Fibroblast of the aortic adventitia (primary cell): Measurements from ENCODE around the gene SEC23B. TPM values are rescaled to one million over a fixed set of nuclear protein-coding genes. Genes with fewer than 3 reads are reported as not detected.

Experiments
- DNase-seq: peaks from one replicate; pipeline ENCODE4 v3.0.0-alpha.2; 2010; ENCODE audit warnings: low read depth
- H3K4me3 ChIP-seq: 2 replicates; pipeline ENCODE4 v1.5.1; 2011; ENCODE audit warnings: low read depth, mild to moderate bottlenecking, control low read depth, low read length, moderate library complexity
- total RNA-seq: library from RNA; depleted of rRNA; stranded (reverse); fragments of >200 nt; gene quantifications from 2 replicates; pipeline ENCODE4 v1.2.3, GENCODE V29; 2012; ENCODE audit warnings: low replicate concordance
- TF ChIP-seq, protein P1 (sequence below): IDR thresholded peaks from 2 replicates; pipeline ENCODE4 v1.5.1; 2011; ENCODE audit warnings: mild to moderate bottlenecking, low read length, control low read depth, inconsistent platforms; ENCODE audit not compliant: insufficient read depth

SEC23B gene
- total RNA-seq, 1 donor, result 45.6 TPM

DNA sequence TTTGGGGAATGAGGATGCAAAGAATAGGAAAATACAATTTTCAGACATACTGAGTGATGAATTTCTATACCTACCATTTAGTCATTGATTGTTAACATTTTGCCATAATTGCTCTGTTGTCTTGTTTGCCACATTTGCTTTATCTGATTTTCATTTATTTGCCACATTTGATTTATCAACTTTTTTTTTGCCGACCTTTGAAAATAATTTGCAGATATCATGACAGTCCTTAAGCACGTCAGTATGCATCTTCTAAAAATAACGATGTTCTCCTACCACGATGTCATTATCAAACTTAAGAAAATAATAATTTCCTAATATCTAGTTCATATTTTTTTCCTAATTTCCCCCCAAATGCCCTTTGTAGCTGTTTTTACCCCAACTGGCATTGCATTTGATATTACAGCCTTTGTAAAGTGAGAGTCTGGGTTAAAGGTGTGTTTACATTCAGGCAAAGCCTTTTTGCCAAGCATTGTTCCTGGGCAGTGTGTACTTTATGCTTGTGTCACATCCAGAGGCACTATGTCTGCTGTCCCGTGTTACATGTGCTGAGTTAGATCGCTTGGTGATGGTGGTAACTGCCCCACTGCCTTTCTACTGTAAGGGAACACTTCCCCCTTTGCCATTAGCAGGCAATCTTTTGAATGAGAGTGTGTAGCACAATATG, 26.4 kb downstream of the SEC23B start:
- no peak overlapping the region for H3K4me3 ChIP-seq

DNA sequence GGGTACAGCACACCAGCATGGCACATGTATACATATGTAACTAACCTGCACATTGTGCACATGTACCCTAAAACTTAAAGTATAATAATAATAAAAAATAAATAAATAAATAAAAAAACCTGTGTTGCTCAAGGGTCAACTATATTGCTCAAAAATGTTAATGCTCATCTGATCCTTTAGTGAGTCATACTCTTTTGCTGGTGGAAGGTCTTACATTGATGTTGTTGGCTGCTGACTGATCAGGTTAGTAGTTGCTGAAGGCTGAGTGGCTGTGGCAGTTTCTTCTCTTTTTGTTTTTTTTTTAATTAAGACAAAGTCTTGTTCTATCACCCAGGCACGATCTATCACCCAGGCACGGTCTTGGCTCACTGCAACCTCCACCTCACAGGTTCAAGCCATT, 29.9 kb downstream of the SEC23B start:
- no peak overlapping the region for H3K4me3 ChIP-seq
- TF ChIP-seq, protein P1, sequence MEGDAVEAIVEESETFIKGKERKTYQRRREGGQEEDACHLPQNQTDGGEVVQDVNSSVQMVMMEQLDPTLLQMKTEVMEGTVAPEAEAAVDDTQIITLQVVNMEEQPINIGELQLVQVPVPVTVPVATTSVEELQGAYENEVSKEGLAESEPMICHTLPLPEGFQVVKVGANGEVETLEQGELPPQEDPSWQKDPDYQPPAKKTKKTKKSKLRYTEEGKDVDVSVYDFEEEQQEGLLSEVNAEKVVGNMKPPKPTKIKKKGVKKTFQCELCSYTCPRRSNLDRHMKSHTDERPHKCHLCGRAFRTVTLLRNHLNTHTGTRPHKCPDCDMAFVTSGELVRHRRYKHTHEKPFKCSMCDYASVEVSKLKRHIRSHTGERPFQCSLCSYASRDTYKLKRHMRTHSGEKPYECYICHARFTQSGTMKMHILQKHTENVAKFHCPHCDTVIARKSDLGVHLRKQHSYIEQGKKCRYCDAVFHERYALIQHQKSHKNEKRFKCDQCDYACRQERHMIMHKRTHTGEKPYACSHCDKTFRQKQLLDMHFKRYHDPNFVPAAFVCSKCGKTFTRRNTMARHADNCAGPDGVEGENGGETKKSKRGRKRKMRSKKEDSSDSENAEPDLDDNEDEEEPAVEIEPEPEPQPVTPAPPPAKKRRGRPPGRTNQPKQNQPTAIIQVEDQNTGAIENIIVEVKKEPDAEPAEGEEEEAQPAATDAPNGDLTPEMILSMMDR, result no peak
- DNase-seq, result no peak

More for the DNA sequence above, 26.4 kb downstream of the SEC23B start:
- no peak for DNase-seq
- TF ChIP-seq, protein P1, result no peak

DNA sequence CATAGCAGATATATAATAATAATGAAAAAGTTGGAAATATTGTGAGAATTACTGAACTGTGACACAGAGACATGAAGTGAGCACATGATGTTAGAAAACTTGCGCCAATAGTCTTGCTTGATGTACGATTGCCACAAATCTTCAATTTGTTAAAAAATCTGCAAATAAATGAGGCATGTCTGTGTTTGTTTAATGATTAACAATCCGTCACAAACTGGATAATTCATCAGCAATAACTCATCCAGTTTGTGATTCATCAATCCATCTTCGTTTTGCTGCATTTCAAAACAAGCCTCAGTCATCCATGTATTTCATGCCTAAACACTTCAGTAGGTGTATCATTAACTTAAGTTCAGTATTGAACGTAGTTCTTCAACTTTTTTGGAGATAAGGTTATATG, 34.0 kb downstream of the SEC23B start:
- DNase-seq, result no peak

DNA sequence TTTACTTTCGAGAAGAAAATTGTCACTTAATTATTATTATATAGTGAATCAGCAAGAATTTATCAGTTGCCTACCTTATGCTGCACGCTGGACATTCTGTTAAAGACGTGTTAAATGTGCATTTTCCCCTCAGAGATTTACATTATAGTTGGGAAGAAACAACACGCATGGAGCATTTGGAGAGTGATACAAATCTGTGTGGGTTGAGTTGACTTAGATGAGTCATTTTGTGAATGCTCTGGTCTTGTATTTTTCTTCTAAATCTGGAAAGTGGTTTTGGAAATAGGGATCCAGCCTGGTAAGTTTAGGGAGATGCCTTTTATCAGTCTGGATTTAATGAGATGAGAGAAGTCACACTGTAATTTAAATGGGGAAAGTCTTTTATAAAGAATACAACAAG, 35.5 kb downstream of the SEC23B start:
- no peak for DNase-seq
- H3K4me3 ChIP-seq, result no peak overlapping the region
- TF ChIP-seq, protein P1, result no peak

More for the DNA sequence above, 34.0 kb downstream of the SEC23B start:
- H3K4me3 ChIP-seq, result no peak overlapping the region
- TF ChIP-seq, protein P1, result no peak

DNA sequence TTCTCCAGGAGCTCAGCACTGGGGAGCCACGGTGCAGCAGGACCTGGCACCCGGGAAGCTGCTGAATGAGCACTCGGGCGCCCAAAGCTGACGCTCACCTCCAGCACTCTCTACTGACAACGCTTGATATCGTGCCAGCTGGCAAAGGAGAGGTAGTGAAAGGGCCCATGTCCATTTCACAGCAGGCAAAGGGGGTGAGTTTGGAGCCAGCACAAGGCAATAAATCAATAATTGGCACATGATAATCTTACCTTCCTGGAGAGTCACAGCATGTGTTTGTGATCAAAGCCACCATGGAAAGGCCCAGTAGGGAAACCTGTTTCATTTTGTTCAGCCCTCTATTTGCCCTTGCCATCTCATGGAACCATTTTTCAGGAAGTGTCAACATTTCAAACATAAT, 36.2 kb downstream of the SEC23B start:
- TF ChIP-seq, protein P1, result no peak
- DNase-seq, result no peak
- no peak overlapping the region for H3K4me3 ChIP-seq

DNA sequence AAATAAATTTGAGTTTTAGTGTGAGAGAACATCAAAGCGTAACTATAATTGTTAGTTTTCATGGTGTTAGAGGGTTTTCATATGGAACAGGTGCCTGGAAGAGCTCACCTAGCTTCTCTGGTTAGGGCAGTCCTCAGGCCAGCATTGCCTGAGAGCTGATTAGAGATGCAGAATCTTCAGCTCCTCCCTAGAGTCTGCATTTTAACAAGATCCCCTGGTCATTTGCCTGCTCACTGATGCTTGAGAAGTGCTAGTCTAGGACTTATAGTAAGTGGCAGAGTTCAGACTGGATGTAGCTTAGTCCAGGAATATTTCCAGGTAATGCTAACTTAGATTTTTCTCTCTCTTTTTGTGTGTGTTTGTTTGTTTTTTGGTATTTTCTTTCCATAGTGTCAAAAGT, 37.8 kb downstream of the SEC23B start:
- no peak for DNase-seq
- no peak overlapping the region for H3K4me3 ChIP-seq
- TF ChIP-seq, protein P1, result no peak

DNA sequence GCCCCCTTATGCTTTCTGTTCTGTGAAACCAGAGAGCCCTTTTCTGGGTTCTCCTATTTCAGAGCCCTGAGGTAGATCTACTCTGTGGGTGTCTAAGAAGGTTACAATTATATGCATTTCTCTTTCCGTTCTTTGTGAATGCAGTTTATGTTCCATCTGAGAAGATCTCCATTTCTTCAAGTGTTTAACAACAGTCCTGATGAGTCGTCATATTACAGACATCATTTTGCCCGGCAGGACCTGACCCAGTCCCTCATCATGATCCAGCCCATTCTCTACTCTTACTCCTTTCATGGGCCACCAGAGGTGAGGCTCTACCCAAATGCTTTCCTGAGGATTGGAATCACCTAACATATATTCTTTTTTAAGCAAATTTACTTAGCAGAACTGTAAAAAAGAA, 40.7 kb downstream of the SEC23B start:
- TF ChIP-seq, protein P1, result no peak

More for the DNA sequence above, 40.7 kb downstream of the SEC23B start:
- H3K4me3 ChIP-seq, result no peak overlapping the region
- no peak for DNase-seq
